ENCODE data around the gene CDK14.
"Not testable (repeated sequence)": the region's sequence is repeated elsewhere in the genome, so short reads cannot be mapped to it uniquely, and the experiment has no call there.

The CDK14 gene

GRCh38 chr7:90797596-90797995 is 201.5 kb downstream of the CDK14 start:
- no peaks in the 10 kb centered on the region for H3K4me1 Mint-ChIP-seq
- peaks cover 28% of the 10 kb centered on the region for H3K9me3 Mint-ChIP-seq
- H3K36me3 Mint-ChIP-seq (ENCODE audit: low read depth): peaks cover 9% of the 10 kb centered on the region
- H3K27me3 Mint-ChIP-seq: no peaks in the 10 kb centered on the region
- no peak overlapping the region for H3K4me3 Mint-ChIP-seq
- H3K27ac Mint-ChIP-seq: no peak overlapping the region
- DNase-seq (no peak), ATAC-seq (no peak)

GRCh38 chr7:90804370-90804769 is 208.2 kb downstream of the CDK14 start:
- Mint-ChIP-seq H3K9me3 (peaks cover 5% of the 10 kb centered on the region), H3K4me3 (no peak overlapping the region), H3K27ac (no peak overlapping the region), H3K4me1 (no peaks in the 10 kb centered on the region), H3K27me3 (no peaks in the 10 kb centered on the region), H3K36me3 (ENCODE audit: low read depth) (no peaks in the 10 kb centered on the region)
- DNase-seq: no peak
- ATAC-seq: no peak

- not testable (repeated sequence) for ATAC-seq; H3K4me3 Mint-ChIP-seq; H3K4me1 Mint-ChIP-seq; H3K27ac Mint-ChIP-seq; DNase-seq; H3K36me3 Mint-ChIP-seq (ENCODE audit: low read depth); H3K27me3 Mint-ChIP-seq
- H3K9me3 Mint-ChIP-seq: peaks cover 15% of the 10 kb centered on the region
Measured at GRCh38 chr7:90815552-90815951, 219.4 kb downstream of the CDK14 start.

GRCh38 chr7:90816511-90817142 is 220.5 kb downstream of the CDK14 start:
- H3K4me1 Mint-ChIP-seq: peaks cover 7% of the 10 kb centered on the region
- peaks cover 4% of the 10 kb centered on the region for H3K36me3 Mint-ChIP-seq (ENCODE audit: low read depth)
- DNase-seq: no peak
- H3K4me3 Mint-ChIP-seq: no peak overlapping the region
- peaks cover 2% of the 10 kb centered on the region for H3K27me3 Mint-ChIP-seq
- ATAC-seq: peak; percentile 98
- no peak overlapping the region for H3K27ac Mint-ChIP-seq
- peaks cover 15% of the 10 kb centered on the region for H3K9me3 Mint-ChIP-seq

- DNase-seq: no peak
- ATAC-seq: no peak
- Mint-ChIP-seq H3K27me3 (peaks cover 2% of the 10 kb centered on the region), H3K4me3 (no peak overlapping the region), H3K9me3 (peaks cover 15% of the 10 kb centered on the region), H3K4me1 (peaks cover 7% of the 10 kb centered on the region), H3K36me3 (ENCODE audit: low read depth) (peaks cover 4% of the 10 kb centered on the region), H3K27ac (no peak overlapping the region)
Measured at GRCh38 chr7:90817151-90817550, 221.0 kb downstream of the CDK14 start.

- DNase-seq (no peak), ATAC-seq (no peak)
- peaks cover 18% of the 10 kb centered on the region for H3K9me3 Mint-ChIP-seq
- peaks cover 7% of the 10 kb centered on the region for H3K4me1 Mint-ChIP-seq
- H3K36me3 Mint-ChIP-seq (ENCODE audit: low read depth): peaks cover 4% of the 10 kb centered on the region
- no peak overlapping the region for H3K27ac Mint-ChIP-seq
- H3K4me3 Mint-ChIP-seq: no peak overlapping the region
- peaks cover 2% of the 10 kb centered on the region for H3K27me3 Mint-ChIP-seq
Measured at GRCh38 chr7:90817846-90818245, 221.7 kb downstream of the CDK14 start.

GRCh38 chr7:90818341-90818740 is 222.2 kb downstream of the CDK14 start:
- H3K4me1 Mint-ChIP-seq: peaks cover 7% of the 10 kb centered on the region
- H3K4me3 Mint-ChIP-seq: no peak overlapping the region
- DNase-seq: no peak
- peaks cover 4% of the 10 kb centered on the region for H3K36me3 Mint-ChIP-seq (ENCODE audit: low read depth)
- peaks cover 18% of the 10 kb centered on the region for H3K9me3 Mint-ChIP-seq
- H3K27ac Mint-ChIP-seq: no peak overlapping the region
- peaks cover 2% of the 10 kb centered on the region for H3K27me3 Mint-ChIP-seq
- no peak for ATAC-seq

GRCh38 chr7:90821961-90822620 is 226.0 kb downstream of the CDK14 start:
- H3K36me3 Mint-ChIP-seq (ENCODE audit: low read depth): no peaks in the 10 kb centered on the region
- no peaks in the 10 kb centered on the region for H3K27me3 Mint-ChIP-seq
- peaks cover 2% of the 10 kb centered on the region for H3K4me1 Mint-ChIP-seq
- no peak overlapping the region for H3K4me3 Mint-ChIP-seq
- H3K27ac Mint-ChIP-seq: no peak overlapping the region
- ATAC-seq (no peak), DNase-seq (no peak)
- peaks cover 10% of the 10 kb centered on the region for H3K9me3 Mint-ChIP-seq

- H3K27ac Mint-ChIP-seq: no peak overlapping the region
- DNase-seq (no peak), ATAC-seq (no peak)
- H3K4me1 Mint-ChIP-seq: no peaks in the 10 kb centered on the region
- peaks cover 23% of the 10 kb centered on the region for H3K9me3 Mint-ChIP-seq
- H3K27me3 Mint-ChIP-seq: no peaks in the 10 kb centered on the region
- H3K4me3 Mint-ChIP-seq: no peak overlapping the region
- peaks cover 2% of the 10 kb centered on the region for H3K36me3 Mint-ChIP-seq (ENCODE audit: low read depth)
Measured at GRCh38 chr7:90824386-90825307, 228.5 kb downstream of the CDK14 start.

GRCh38 chr7:90825779-90826178 is 229.7 kb downstream of the CDK14 start:
- no peak for DNase-seq
- H3K27me3 Mint-ChIP-seq: no peaks in the 10 kb centered on the region
- no peaks in the 10 kb centered on the region for H3K4me1 Mint-ChIP-seq
- H3K36me3 Mint-ChIP-seq (ENCODE audit: low read depth): peaks cover 2% of the 10 kb centered on the region
- H3K27ac Mint-ChIP-seq: no peak overlapping the region
- H3K9me3 Mint-ChIP-seq: peaks cover 18% of the 10 kb centered on the region
- ATAC-seq: no peak
- no peak overlapping the region for H3K4me3 Mint-ChIP-seq

- DNase-seq: no peak
- H3K4me1 Mint-ChIP-seq: no peaks in the 10 kb centered on the region
- peaks cover 20% of the 10 kb centered on the region for H3K9me3 Mint-ChIP-seq
- peaks cover 2% of the 10 kb centered on the region for H3K36me3 Mint-ChIP-seq (ENCODE audit: low read depth)
- no peak overlapping the region for H3K27ac Mint-ChIP-seq
- H3K4me3 Mint-ChIP-seq: no peak overlapping the region
- no peak for ATAC-seq
- no peaks in the 10 kb centered on the region for H3K27me3 Mint-ChIP-seq
Measured at GRCh38 chr7:90828601-90829000, 232.5 kb downstream of the CDK14 start.

- Mint-ChIP-seq H3K4me3 (no peak overlapping the region), H3K27ac (no peak overlapping the region), H3K27me3 (no peaks in the 10 kb centered on the region), H3K36me3 (ENCODE audit: low read depth) (peaks cover 2% of the 10 kb centered on the region), H3K9me3 (peaks cover 28% of the 10 kb centered on the region), H3K4me1 (no peaks in the 10 kb centered on the region)
- ATAC-seq (no peak), DNase-seq (no peak)
Measured at GRCh38 chr7:90830308-90830707, 234.2 kb downstream of the CDK14 start.

- peaks cover 22% of the 10 kb centered on the region for H3K9me3 Mint-ChIP-seq
- no peaks in the 10 kb centered on the region for H3K27me3 Mint-ChIP-seq
- no peaks in the 10 kb centered on the region for H3K4me1 Mint-ChIP-seq
- ATAC-seq (no peak), DNase-seq (no peak)
- no peak overlapping the region for H3K4me3 Mint-ChIP-seq
- H3K36me3 Mint-ChIP-seq (ENCODE audit: low read depth): peaks cover 4% of the 10 kb centered on the region
- H3K27ac Mint-ChIP-seq: no peak overlapping the region
Measured at GRCh38 chr7:90832726-90833125, 236.6 kb downstream of the CDK14 start.

GRCh38 chr7:90833443-90833842 is 237.3 kb downstream of the CDK14 start:
- ATAC-seq (no peak), DNase-seq (no peak)
- H3K36me3 Mint-ChIP-seq (ENCODE audit: low read depth): peaks cover 4% of the 10 kb centered on the region

GRCh38 chr7:90834771-90835170 is 238.7 kb downstream of the CDK14 start:
- peaks cover 2% of the 10 kb centered on the region for H3K36me3 Mint-ChIP-seq (ENCODE audit: low read depth)
- no peaks in the 10 kb centered on the region for H3K27me3 Mint-ChIP-seq
- DNase-seq (no peak), ATAC-seq (no peak)
- H3K27ac Mint-ChIP-seq: no peak overlapping the region
- no peak overlapping the region for H3K4me3 Mint-ChIP-seq
- peaks cover 24% of the 10 kb centered on the region for H3K9me3 Mint-ChIP-seq
- H3K4me1 Mint-ChIP-seq: no peaks in the 10 kb centered on the region

More at GRCh38 chr7:90833443-90833842, 237.3 kb downstream of the CDK14 start:
- no peaks in the 10 kb centered on the region for H3K27me3 Mint-ChIP-seq
- H3K27ac Mint-ChIP-seq: no peak overlapping the region
- peaks cover 26% of the 10 kb centered on the region for H3K9me3 Mint-ChIP-seq
- H3K4me3 Mint-ChIP-seq: no peak overlapping the region
- no peaks in the 10 kb centered on the region for H3K4me1 Mint-ChIP-seq
